GM19193 (cell line): Measurements from ENCODE around the gene IL4.

Experiments
- POLR2A ChIP-seq: IDR thresholded peaks from 4 replicates; pipeline ENCODE4 v1.6.1; 2011; ENCODE audit not compliant: insufficient read depth, insufficient read length; ENCODE audit errors: extremely low read depth

The IL4 gene

DNA sequence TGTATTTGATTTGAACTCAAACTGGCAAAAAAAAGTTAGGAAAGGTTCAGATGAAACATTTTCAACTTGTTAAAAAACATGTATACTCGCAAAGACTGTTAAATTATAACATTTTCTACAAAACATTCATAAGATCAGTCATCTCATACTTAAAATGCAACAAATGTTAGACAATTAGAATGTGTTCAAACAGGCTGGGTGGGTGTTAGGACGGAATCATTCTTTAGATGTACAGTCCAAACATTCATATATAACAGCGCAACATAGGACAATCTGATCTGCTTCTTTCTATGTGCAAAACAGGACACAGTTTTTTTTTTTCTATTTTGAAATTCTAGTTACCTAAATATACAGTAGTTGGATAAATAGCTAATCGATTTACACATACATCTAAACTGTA is 22.2 kb downstream of the IL4 start:
- TF ChIP-seq POLR2A, result no peak

DNA sequence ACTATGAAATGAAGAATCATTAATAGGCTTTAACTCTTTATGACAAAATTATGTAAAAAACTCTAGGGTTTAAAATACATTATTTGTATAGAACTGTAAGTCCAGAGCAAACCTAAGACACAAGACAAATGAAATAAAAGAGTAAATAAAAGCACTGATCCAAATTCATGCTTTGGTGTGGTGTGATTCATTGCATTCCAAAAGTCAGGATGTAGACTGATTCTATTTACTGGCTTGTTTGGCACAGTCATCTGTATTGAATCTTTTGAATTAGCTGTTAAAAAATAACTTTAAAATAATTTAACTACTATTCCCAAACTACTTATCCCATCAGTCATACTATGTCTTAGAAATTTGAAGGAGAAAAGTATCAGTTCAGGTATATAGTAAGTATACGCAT is 31.1 kb downstream of the IL4 start:
- TF ChIP-seq POLR2A, result no peak

DNA sequence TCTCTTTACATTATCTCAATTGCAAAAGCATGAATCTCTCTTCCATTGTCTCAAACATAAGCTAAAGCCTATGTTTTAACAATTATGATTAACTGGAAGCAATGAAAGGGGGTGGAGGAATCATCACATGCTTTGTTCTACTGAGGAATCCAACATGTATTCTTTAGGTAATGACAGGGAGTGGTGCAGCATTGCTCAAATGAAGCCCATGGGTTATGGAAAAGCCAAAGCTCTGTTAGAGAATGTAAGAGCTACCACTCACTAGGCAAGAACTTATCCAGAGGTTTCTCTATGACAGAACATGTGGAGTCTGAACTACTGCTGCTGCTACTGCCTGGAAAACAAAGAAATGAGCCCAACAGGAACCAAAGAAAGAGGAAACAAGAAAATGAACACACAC is 34.9 kb downstream of the IL4 start:
- no peak for TF ChIP-seq POLR2A

DNA sequence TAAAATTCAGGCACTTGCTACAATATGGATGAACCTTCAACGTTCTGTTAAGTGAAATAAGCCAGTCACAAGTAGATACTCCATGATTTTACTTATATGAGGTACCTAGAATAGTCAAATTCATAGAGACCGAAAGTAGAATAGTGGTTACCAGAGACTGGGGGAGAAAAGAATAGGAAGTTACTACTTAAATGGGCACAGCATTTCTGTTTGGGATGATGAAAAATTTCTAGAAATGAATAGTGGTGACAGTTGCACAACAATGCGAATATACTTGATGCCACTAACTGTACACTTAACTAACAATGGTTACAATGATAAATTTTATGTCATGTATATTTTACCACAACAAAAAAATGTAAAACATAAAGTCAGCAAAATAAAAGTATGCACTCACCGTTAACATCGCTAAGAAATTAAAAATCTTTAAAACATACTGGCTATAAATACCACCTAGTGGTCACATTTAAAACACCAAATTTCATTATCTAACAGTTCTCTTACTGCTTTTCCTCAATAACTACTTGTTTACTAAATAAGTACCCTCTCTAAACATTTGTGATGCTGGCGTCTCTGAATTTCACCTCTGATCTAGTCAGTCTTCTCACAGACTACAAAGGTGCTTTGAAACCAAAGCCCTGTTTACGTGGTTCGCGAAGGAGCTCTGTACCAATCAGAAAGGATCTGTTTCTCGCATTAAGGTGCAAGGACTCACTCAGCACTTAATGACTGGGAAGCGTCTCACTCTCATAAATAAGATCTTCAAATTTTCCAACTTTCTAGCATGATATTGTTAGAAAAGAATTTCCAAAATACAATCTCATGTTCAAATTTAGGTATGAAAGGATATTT is 40.9 kb downstream of the IL4 start:
- no peak for TF ChIP-seq POLR2A

DNA sequence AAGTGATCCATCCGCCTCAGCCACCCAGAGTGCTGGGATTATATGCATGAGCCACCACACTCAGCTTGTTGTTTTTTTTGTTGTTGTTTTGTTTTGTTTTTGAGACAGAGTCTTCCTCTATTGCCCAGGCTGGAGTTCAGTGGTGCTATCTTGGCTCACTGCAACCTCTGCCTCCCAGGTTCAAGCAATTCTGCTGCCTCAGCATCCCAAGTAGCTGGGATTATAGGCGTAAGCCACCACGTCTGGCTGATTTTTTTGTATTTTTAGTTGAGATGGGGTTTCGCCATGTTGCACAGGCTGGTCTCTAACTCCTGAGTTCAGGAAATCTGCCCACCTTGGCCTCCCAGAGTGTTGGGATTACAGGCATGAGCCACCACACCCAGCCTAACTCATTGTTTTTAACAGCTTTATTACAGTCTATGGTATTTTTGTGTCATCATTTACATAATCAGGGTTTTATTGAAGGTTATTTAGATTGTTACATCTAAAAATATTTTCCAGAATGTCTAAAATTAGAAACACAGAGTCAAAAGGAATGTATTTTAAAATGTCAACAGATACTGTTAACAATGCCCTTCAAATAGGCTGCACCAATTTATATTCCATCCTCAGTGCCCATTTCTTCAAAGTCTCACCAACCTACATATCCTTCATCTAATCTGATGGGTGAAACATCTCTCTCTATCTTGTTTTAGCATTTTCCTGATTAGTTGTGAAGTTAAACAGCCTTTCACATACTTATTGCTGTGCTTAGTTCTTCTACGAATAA is 44.9 kb downstream of the IL4 start:
- TF ChIP-seq POLR2A, result no peak

DNA sequence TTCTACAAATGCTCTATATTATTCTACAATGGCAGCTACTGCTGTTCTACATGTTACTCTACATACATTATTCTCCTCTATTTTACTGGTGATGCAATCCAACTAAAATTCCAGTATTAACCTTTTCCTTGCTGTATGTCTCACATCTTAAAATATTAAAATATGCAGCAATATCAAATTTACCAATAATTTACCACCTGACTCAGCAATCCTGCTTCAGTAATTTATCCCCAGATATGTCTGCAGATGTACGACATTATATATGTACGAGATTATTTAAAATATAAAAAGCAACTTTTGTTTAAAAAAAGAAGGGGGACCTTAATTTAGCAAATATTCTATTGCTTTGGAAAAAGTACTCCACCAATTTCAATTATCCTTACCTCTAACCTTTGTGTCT is 52.0 kb downstream of the IL4 start:
- no peak for TF ChIP-seq POLR2A

DNA sequence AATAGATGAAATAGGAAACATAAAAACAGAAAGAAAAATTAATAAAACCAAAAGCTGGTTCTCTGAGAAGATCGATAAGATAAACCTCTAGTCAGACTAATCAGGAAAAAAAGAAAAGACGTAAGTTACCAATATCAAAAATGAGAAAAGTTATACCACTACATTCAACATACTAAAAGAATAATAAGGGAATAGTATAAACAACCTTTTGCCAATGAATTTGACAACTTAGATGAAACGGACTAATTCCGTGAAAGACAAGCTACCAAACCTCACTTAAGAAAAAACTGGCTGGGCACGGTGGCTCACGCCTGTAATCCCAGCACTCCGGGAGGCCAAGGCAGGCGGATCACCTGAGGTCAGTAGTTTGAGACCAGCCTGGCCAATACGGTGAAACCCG is 56.1 kb downstream of the IL4 start:
- no peak for TF ChIP-seq POLR2A
